ENCODE results near the gene CNTN5.

Gene CNTN5

GRCh38 chr11:99795999-99796398 is 775.2 kb downstream of the CNTN5 start:
- ATAC-seq (ENCODE audit: low read depth) (no peak), DNase-seq (ENCODE audit: low spot score) (no peak)
- no peak overlapping the region for H3K27ac ChIP-seq (ENCODE audit: poor library complexity, severe bottlenecking)
- no peak for TF ChIP-seq CTCF (IDR thresholded peaks at IDR 0.05; ENCODE audit: poor library complexity, severe bottlenecking)
- H3K4me3 ChIP-seq (ENCODE audit: severe bottlenecking), result no peak overlapping the region
- H3K36me3 ChIP-seq (ENCODE audit: low read depth), result no peaks in the 10 kb centered on the region
- no peaks in the 10 kb centered on the region for H3K4me1 ChIP-seq (ENCODE audit: insufficient read depth, poor library complexity, severe bottlenecking)
- H3K27me3 ChIP-seq (ENCODE audit: insufficient read depth, poor library complexity, severe bottlenecking), result no peaks in the 10 kb centered on the region
- no peaks in the 10 kb centered on the region for H3K9me3 ChIP-seq (ENCODE audit: severe bottlenecking)

- DNase-seq (ENCODE audit: low spot score) (no peak), ATAC-seq (ENCODE audit: low read depth) (peak; percentile 48; the same call in 1 of the 3 replicates)
- no peaks in the 10 kb centered on the region for H3K4me1 ChIP-seq (ENCODE audit: insufficient read depth, poor library complexity, severe bottlenecking)
- TF ChIP-seq CTCF (IDR thresholded peaks at IDR 0.05; ENCODE audit: poor library complexity, severe bottlenecking), result no peak
- no peaks in the 10 kb centered on the region for H3K27me3 ChIP-seq (ENCODE audit: insufficient read depth, poor library complexity, severe bottlenecking)
- H3K27ac ChIP-seq (ENCODE audit: poor library complexity, severe bottlenecking), result no peak overlapping the region
- H3K36me3 ChIP-seq (ENCODE audit: low read depth), result no peaks in the 10 kb centered on the region
- no peak overlapping the region for H3K4me3 ChIP-seq (ENCODE audit: severe bottlenecking)
- H3K9me3 ChIP-seq (ENCODE audit: severe bottlenecking), result no peaks in the 10 kb centered on the region
These were observed 782.8 kb downstream of the CNTN5 start for GRCh38 chr11:99803501-99803900.

- ATAC-seq (ENCODE audit: low read depth), result no peak
These were observed 791.8 kb downstream of the CNTN5 start for GRCh38 chr11:99812516-99812915.

GRCh38 chr11:99814021-99814420 is 793.3 kb downstream of the CNTN5 start:
- TF ChIP-seq CTCF (IDR thresholded peaks at IDR 0.05; ENCODE audit: poor library complexity, severe bottlenecking), result no peak
- H3K9me3 ChIP-seq (ENCODE audit: severe bottlenecking), result no peaks in the 10 kb centered on the region
- no peak overlapping the region for H3K27ac ChIP-seq (ENCODE audit: poor library complexity, severe bottlenecking)
- H3K27me3 ChIP-seq (ENCODE audit: insufficient read depth, poor library complexity, severe bottlenecking), result no peaks in the 10 kb centered on the region
- no peak overlapping the region for H3K4me3 ChIP-seq (ENCODE audit: severe bottlenecking)
- DNase-seq (ENCODE audit: low spot score) (no peak), ATAC-seq (ENCODE audit: low read depth) (peak; percentile 61; the same call in 2 of the 3 replicates)
- no peaks in the 10 kb centered on the region for H3K4me1 ChIP-seq (ENCODE audit: insufficient read depth, poor library complexity, severe bottlenecking)
- no peaks in the 10 kb centered on the region for H3K36me3 ChIP-seq (ENCODE audit: low read depth)

More at GRCh38 chr11:99812516-99812915, 791.8 kb downstream of the CNTN5 start:
- Histone ChIP-seq H3K36me3 (ENCODE audit: low read depth) (no peaks in the 10 kb centered on the region), H3K27ac (ENCODE audit: poor library complexity, severe bottlenecking) (no peak overlapping the region), H3K27me3 (ENCODE audit: insufficient read depth, poor library complexity, severe bottlenecking) (no peaks in the 10 kb centered on the region), H3K4me1 (ENCODE audit: insufficient read depth, poor library complexity, severe bottlenecking) (no peaks in the 10 kb centered on the region), H3K9me3 (ENCODE audit: severe bottlenecking) (no peaks in the 10 kb centered on the region), H3K4me3 (ENCODE audit: severe bottlenecking) (no peak overlapping the region)
- DNase-seq (ENCODE audit: low spot score), result no peak
- TF ChIP-seq CTCF (IDR thresholded peaks at IDR 0.05; ENCODE audit: poor library complexity, severe bottlenecking), result no peak

GRCh38 chr11:99814738-99815137 is 794.0 kb downstream of the CNTN5 start:
- DNase-seq (ENCODE audit: low spot score) (no peak), ATAC-seq (ENCODE audit: low read depth) (no peak)
- Histone ChIP-seq H3K9me3 (ENCODE audit: severe bottlenecking) (no peaks in the 10 kb centered on the region), H3K36me3 (ENCODE audit: low read depth) (no peaks in the 10 kb centered on the region), H3K4me1 (ENCODE audit: insufficient read depth, poor library complexity, severe bottlenecking) (no peaks in the 10 kb centered on the region), H3K27me3 (ENCODE audit: insufficient read depth, poor library complexity, severe bottlenecking) (no peaks in the 10 kb centered on the region), H3K4me3 (ENCODE audit: severe bottlenecking) (no peak overlapping the region), H3K27ac (ENCODE audit: poor library complexity, severe bottlenecking) (no peak overlapping the region)
- no peak for TF ChIP-seq CTCF (IDR thresholded peaks at IDR 0.05; ENCODE audit: poor library complexity, severe bottlenecking)
